Measurements from ENCODE around the gene GIPC3. TPM values are rescaled to one million over a fixed set of nuclear protein-coding genes. Genes with fewer than 3 reads are reported as not detected.
"Not testable (repeated sequence)": the region's sequence is repeated elsewhere in the genome, so short reads cannot be mapped to it uniquely, and the experiment has no call there.

The GIPC3 gene
- total RNA-seq, 2 donors from 2014 or later, result 0.93 to 1.5 TPM

GRCh38 chr19:3626473-3627350 lies 41.4 kb downstream of the GIPC3 start, which contains the start of gene CACTIN:
TSS of gene CACTIN (minus strand) at chr19:3626790. CDS start at chr19:3626762, 28 bp downstream.
- Mint-ChIP-seq H3K4me3 (peak within 1 kb of the TSS; percentile 89), H3K9me3 (no peaks in the 10 kb centered on the region), H3K27me3 (ENCODE audit: insufficient read depth) (no peaks in the 10 kb centered on the region), H3K4me1 (peaks cover 6% of the 10 kb centered on the region), H3K27ac (peak within 1 kb of the TSS; percentile 99), H3K36me3 (ENCODE audit: low read depth) (peaks cover 19% of the 10 kb centered on the region)
- H3K27me3 ChIP-seq (ENCODE audit: control insufficient read depth, insufficient read depth, low read length, poor library complexity, severe bottlenecking), result no peaks in the 10 kb centered on the region
- peak within 1 kb of the TSS; percentile 98 for H3K27ac ChIP-seq (ENCODE audit: low read depth, low read length)
- H3K4me3 ChIP-seq (ENCODE audit: low read length), result peak within 1 kb of the TSS; percentile 97
- TF ChIP-seq, protein P1, sequence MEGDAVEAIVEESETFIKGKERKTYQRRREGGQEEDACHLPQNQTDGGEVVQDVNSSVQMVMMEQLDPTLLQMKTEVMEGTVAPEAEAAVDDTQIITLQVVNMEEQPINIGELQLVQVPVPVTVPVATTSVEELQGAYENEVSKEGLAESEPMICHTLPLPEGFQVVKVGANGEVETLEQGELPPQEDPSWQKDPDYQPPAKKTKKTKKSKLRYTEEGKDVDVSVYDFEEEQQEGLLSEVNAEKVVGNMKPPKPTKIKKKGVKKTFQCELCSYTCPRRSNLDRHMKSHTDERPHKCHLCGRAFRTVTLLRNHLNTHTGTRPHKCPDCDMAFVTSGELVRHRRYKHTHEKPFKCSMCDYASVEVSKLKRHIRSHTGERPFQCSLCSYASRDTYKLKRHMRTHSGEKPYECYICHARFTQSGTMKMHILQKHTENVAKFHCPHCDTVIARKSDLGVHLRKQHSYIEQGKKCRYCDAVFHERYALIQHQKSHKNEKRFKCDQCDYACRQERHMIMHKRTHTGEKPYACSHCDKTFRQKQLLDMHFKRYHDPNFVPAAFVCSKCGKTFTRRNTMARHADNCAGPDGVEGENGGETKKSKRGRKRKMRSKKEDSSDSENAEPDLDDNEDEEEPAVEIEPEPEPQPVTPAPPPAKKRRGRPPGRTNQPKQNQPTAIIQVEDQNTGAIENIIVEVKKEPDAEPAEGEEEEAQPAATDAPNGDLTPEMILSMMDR (conservative IDR thresholded peaks at IDR 0.05), result no peak
- H3K36me3 ChIP-seq (ENCODE audit: control insufficient read depth, insufficient read depth, low read length), result peaks cover 7% of the 10 kb centered on the region
- peaks cover 3% of the 10 kb centered on the region for H3K4me1 ChIP-seq (ENCODE audit: control insufficient read depth, insufficient read depth, low read length)
- H3K9ac ChIP-seq (ENCODE audit: extremely low read depth, low read length, poor library complexity, severe bottlenecking), result peak within 1 kb of the TSS; percentile 94
- H3K9me3 ChIP-seq (ENCODE audit: control insufficient read depth, low read length), result no peaks in the 10 kb centered on the region
- peak; percentile 99 for DNase-seq
- 0% methylated on average over 44 to 80 of the region's 80 CpGs for WGBS, 2 experiments (ENCODE audit: insufficient coverage in 1 of 2, insufficient read length in 1 of 2)

GRCh38 chr19:3627351-3627723 lies 42.1 kb downstream of the GIPC3 start:
- no peaks in the 10 kb centered on the region for H3K9me3 Mint-ChIP-seq

DNA sequence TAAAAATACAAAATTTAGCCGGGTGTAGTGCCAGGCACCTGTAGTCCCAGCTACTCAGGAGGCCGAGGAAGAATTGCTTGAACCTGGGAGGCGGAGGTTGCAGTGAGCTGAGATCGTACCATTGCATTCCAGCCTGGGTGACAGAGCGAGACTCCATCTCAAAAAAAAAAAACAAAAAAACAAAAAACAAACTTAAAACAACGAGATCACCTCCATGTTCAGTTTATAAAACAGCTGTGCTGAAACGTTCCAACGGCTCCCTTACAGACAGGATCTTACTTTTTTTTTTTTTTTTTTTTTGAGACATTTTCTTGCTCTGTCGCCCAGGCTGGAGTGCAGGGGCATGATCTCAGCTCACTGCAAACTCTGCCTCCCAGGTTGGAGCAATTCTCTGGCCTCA lies 43.5 kb downstream of the GIPC3 start:
- 86 to 87% methylated on average over 7 to 9 of the region's 9 CpGs for whole genome bisulfite sequencing, 2 experiments (ENCODE audit: insufficient coverage in 1 of 2, insufficient read length in 1 of 2)
- not testable (repeated sequence) for H3K4me3 Mint-ChIP-seq; H3K4me3 ChIP-seq (ENCODE audit: low read length); H3K4me1 ChIP-seq (ENCODE audit: control insufficient read depth, insufficient read depth, low read length); H3K27me3 ChIP-seq (ENCODE audit: control insufficient read depth, insufficient read depth, low read length, poor library complexity, severe bottlenecking); H3K27ac Mint-ChIP-seq; H3K27ac ChIP-seq (ENCODE audit: low read depth, low read length); H3K9me3 Mint-ChIP-seq; H3K36me3 ChIP-seq (ENCODE audit: control insufficient read depth, insufficient read depth, low read length); DNase-seq; H3K9ac ChIP-seq (ENCODE audit: extremely low read depth, low read length, poor library complexity, severe bottlenecking); H3K4me1 Mint-ChIP-seq; H3K9me3 ChIP-seq (ENCODE audit: control insufficient read depth, low read length); H3K27me3 Mint-ChIP-seq (ENCODE audit: insufficient read depth)
- peaks cover 13% of the 10 kb centered on the region for H3K36me3 Mint-ChIP-seq (ENCODE audit: low read depth)

More at GRCh38 chr19:3627351-3627723, 42.1 kb downstream of the GIPC3 start:
- Histone ChIP-seq H3K27ac (ENCODE audit: low read depth, low read length) (no peak overlapping the region), H3K27me3 (ENCODE audit: control insufficient read depth, insufficient read depth, low read length, poor library complexity, severe bottlenecking) (no peaks in the 10 kb centered on the region), H3K9me3 (ENCODE audit: control insufficient read depth, low read length) (no peaks in the 10 kb centered on the region), H3K4me3 (ENCODE audit: low read length) (peak overlapping the region; percentile 61), H3K4me1 (ENCODE audit: control insufficient read depth, insufficient read depth, low read length) (peaks cover 3% of the 10 kb centered on the region), H3K36me3 (ENCODE audit: control insufficient read depth, insufficient read depth, low read length) (peaks cover 3% of the 10 kb centered on the region), H3K9ac (ENCODE audit: extremely low read depth, low read length, poor library complexity, severe bottlenecking) (no peak overlapping the region)
- peak overlapping the region; percentile 89 for H3K4me3 Mint-ChIP-seq
- no peaks in the 10 kb centered on the region for H3K27me3 Mint-ChIP-seq (ENCODE audit: insufficient read depth)
- peaks cover 6% of the 10 kb centered on the region for H3K4me1 Mint-ChIP-seq
- peaks cover 17% of the 10 kb centered on the region for H3K36me3 Mint-ChIP-seq (ENCODE audit: low read depth)
- 79 to 86% methylated on average over 3 to 7 of the region's 7 CpGs for WGBS, 2 experiments (ENCODE audit: insufficient coverage in 1 of 2, insufficient read length in 1 of 2)
- TF ChIP-seq, protein P1 (conservative IDR thresholded peaks at IDR 0.05), result no peak
- DNase-seq, result no peak
- H3K27ac Mint-ChIP-seq, result peak overlapping the region; percentile 99

Measured in endodermal cell (in vitro differentiated cells).